Hair follicle dermal papilla cell (primary cell): ENCODE results near the gene BMP8A. TPM values are rescaled to one million over a fixed set of nuclear protein-coding genes. Genes with fewer than 3 reads are reported as not detected.

Experiments used
- small RNA-seq: library from RNA; depleted of rRNA; stranded (forward); fragments of <200 nt; gene quantifications from one replicate; pipeline ENCODE3, GENCODE V24; 2012
- total RNA-seq: library from RNA; depleted of rRNA; stranded (reverse); fragments of >200 nt; gene quantifications from 2 replicates; pipeline ENCODE4 v1.2.3, GENCODE V29; 2012

Gene BMP8A
- 0.12 and 0.16 TPM in 2 replicates for total RNA-seq

GRCh38 chr1:39491146-39491921 lies at the start of gene BMP8A:
BMP8A (plus strand) TSS chr1:39491636; CDS start chr1:39491992, 356 bp downstream.

Small RNA genes within 50 kb of the gene (small RNA-seq; reads per million reads assigned to genes)
- 2.1 reads per million, percentile 49 among the genes with 10 or more reads in this experiment for gene SNORA55

Other genes with a start within 250 kb of the BMP8A start
- gene PABPC4, start 85.2 kb downstream of the BMP8A start, total RNA-seq, result 96.4 and 129 TPM in 2 replicates
- gene HEYL, start 148.0 kb downstream of the BMP8A start, total RNA-seq, result under 0.01 and 0.16 TPM in 2 replicates
- not detected in 2 replicates for gene NT5C1A, start 180.5 kb downstream of the BMP8A start, total RNA-seq
- gene HPCAL4, start 199.8 kb downstream of the BMP8A start, total RNA-seq, result not detected in 2 replicates
- 26.3 and 26.7 TPM in 2 replicates for gene PPIE, start 247.2 kb downstream of the BMP8A start, total RNA-seq